ENCODE measurements around the gene RBM47.

RBM47 gene

GRCh38 chr4:40577588-40578253 is 51.9 kb downstream of the RBM47 start:
- H3K4me3 ChIP-seq (ENCODE audit: control insufficient read depth, low read depth, low read length), result no peak overlapping the region
- no peak for TF ChIP-seq CTCF (IDR thresholded peaks at IDR 0.05; ENCODE audit: control insufficient read depth, insufficient read depth, low read depth, low read length, missing control alignments)
- no peak for DNase-seq (ENCODE audit: low read depth)

- DNase-seq (ENCODE audit: low read depth), result peak; percentile 50
- TF ChIP-seq CTCF (IDR thresholded peaks at IDR 0.05; ENCODE audit: control insufficient read depth, insufficient read depth, low read depth, low read length, missing control alignments), result no peak
These were observed 52.8 kb downstream of the RBM47 start for GRCh38 chr4:40576651-40577480.

GRCh38 chr4:40575846-40576245 is 53.8 kb downstream of the RBM47 start:
- H3K4me3 ChIP-seq (ENCODE audit: control insufficient read depth, low read depth, low read length), result no peak overlapping the region
- no peak for DNase-seq (ENCODE audit: low read depth)
- TF ChIP-seq CTCF (IDR thresholded peaks at IDR 0.05; ENCODE audit: control insufficient read depth, insufficient read depth, low read depth, low read length, missing control alignments), result no peak

More at GRCh38 chr4:40576651-40577480, 52.8 kb downstream of the RBM47 start:
- peak overlapping the region; percentile 20 for H3K4me3 ChIP-seq (ENCODE audit: control insufficient read depth, low read depth, low read length)

GRCh38 chr4:40573593-40574311 is 55.9 kb downstream of the RBM47 start:
- H3K4me3 ChIP-seq (ENCODE audit: control insufficient read depth, low read depth, low read length), result no peak overlapping the region
- no peak for DNase-seq (ENCODE audit: low read depth)
- no peak for TF ChIP-seq CTCF (IDR thresholded peaks at IDR 0.05; ENCODE audit: control insufficient read depth, insufficient read depth, low read depth, low read length, missing control alignments)

- H3K4me3 ChIP-seq (ENCODE audit: control insufficient read depth, low read depth, low read length), result no peak overlapping the region
- no peak for TF ChIP-seq CTCF (IDR thresholded peaks at IDR 0.05; ENCODE audit: control insufficient read depth, insufficient read depth, low read depth, low read length, missing control alignments)
- DNase-seq (ENCODE audit: low read depth), result no peak
These were observed 56.9 kb downstream of the RBM47 start for GRCh38 chr4:40572692-40573310.

GRCh38 chr4:40571208-40571607 is 58.5 kb downstream of the RBM47 start:
- TF ChIP-seq CTCF (IDR thresholded peaks at IDR 0.05; ENCODE audit: control insufficient read depth, insufficient read depth, low read depth, low read length, missing control alignments), result no peak
- no peak overlapping the region for H3K4me3 ChIP-seq (ENCODE audit: control insufficient read depth, low read depth, low read length)
- no peak for DNase-seq (ENCODE audit: low read depth)
